Activated T-cell treated with anti-CD3 and anti-CD28 coated beads, Interleukin-2, amount 50 U/mL, for 48 hours (primary cell): ENCODE data around the gene MID1.

Source experiments
- DNase-seq, 2 experiments: peaks; one replicate each; pipeline ENCODE4 v3.0.0-alpha.2; 2020

MID1 gene

GRCh38 chrX:10576186-10576585 is 44.2 kb downstream of the MID1 start:
- DNase-seq: no peak

- no peak for DNase-seq
Measured at GRCh38 chrX:10574663-10575062, 45.7 kb downstream of the MID1 start.

GRCh38 chrX:10571260-10571659 is 49.1 kb downstream of the MID1 start:
- DNase-seq: no peak

- no peak for DNase-seq
Measured at GRCh38 chrX:10570601-10571000, 49.8 kb downstream of the MID1 start.

GRCh38 chrX:10569946-10570345 is 50.4 kb downstream of the MID1 start:
- DNase-seq: no peak

GRCh38 chrX:10568428-10568827 is 52.0 kb downstream of the MID1 start:
- no peak for DNase-seq

GRCh38 chrX:10567136-10567535 is 53.2 kb downstream of the MID1 start:
- no peak for DNase-seq

- no peak for DNase-seq
Measured at GRCh38 chrX:10566716-10567097, 53.7 kb downstream of the MID1 start.

- no peak for DNase-seq
Measured at GRCh38 chrX:10564484-10564883, 55.9 kb downstream of the MID1 start.

- DNase-seq: no peak
Measured at GRCh38 chrX:10557166-10557565, 63.2 kb downstream of the MID1 start.

GRCh38 chrX:10556405-10556804 is 64.0 kb downstream of the MID1 start:
- no peak for DNase-seq

GRCh38 chrX:10555846-10556245 is 64.5 kb downstream of the MID1 start:
- DNase-seq: no peak

- no peak for DNase-seq
Measured at GRCh38 chrX:10554612-10555270, 65.6 kb downstream of the MID1 start.

GRCh38 chrX:10549280-10549679 is 71.1 kb downstream of the MID1 start:
- no peak for DNase-seq

- DNase-seq: no peak
Measured at GRCh38 chrX:10548688-10549087, 71.7 kb downstream of the MID1 start.

- no peak for DNase-seq
Measured at GRCh38 chrX:10545882-10546281, 74.5 kb downstream of the MID1 start.

GRCh38 chrX:10542586-10542985 is 77.8 kb downstream of the MID1 start:
- no peak for DNase-seq

- no peak for DNase-seq
Measured at GRCh38 chrX:10538831-10539230, 81.6 kb downstream of the MID1 start.

GRCh38 chrX:10537308-10537707 is 83.1 kb downstream of the MID1 start:
- DNase-seq: no peak

GRCh38 chrX:10536744-10537143 is 83.6 kb downstream of the MID1 start:
- DNase-seq: no peak

GRCh38 chrX:10534611-10535010 is 85.8 kb downstream of the MID1 start:
- DNase-seq: no peak

GRCh38 chrX:10533696-10534365 is 86.6 kb downstream of the MID1 start:
- no peak for DNase-seq

GRCh38 chrX:10531927-10532326 is 88.5 kb downstream of the MID1 start:
- DNase-seq: no peak

GRCh38 chrX:10529344-10529743 is 91.0 kb downstream of the MID1 start:
- DNase-seq: no peak

GRCh38 chrX:10526451-10526850 is 93.9 kb downstream of the MID1 start:
- no peak for DNase-seq
